NCI-H524 treated with DMSO at 0.1 percent for 48 hours (cell line): ENCODE results near the gene C22orf15.

Source experiments
- DNase-seq: peaks from one replicate; lab custom pipeline; 2025; lab: John Stamatoyannopoulos, UW

Gene C22orf15

DNA sequence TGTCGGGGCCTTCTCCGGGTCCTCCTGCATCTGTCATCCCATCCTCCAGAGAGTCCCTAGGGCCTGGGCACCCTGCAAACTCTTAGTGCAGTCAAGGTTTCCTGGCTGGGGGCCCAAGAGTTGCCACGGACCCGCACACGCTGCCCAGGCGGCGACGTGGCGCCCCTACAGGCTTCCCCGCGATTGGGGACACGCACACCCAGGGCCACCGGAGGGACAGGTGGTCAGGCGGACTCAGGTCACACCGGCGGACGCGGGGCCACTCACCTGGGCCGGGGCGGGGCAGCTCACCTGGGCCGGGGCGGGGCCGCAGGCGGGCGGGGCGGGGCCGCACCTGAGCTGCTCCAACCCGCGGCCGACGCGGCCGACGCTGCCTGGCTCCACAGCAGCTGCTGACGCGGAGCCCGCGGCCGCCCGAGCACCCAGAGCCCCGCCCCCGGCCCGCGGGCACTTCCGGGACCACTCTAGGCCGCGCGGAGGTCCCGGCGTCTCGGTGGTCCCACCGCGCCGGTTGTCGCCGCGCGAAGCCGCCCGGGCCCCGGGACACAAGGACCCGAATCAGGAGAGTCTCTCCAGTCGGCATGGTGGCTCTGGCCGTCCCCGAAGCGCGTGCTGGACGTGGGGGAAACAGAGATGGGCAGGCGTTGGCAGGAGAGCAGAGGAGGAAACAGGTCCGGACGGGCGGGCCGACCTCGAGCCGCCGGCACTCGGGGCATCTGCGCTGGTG is 11.9 kb upstream of the C22orf15 start, which contains the start of gene ZNF70:
ZNF70 (minus strand) TSS at position 399 of the 727 bp plus-strand sequence. CDS start 5,972 bp downstream, outside the sequence.
- DNase-seq, result no peak

DNA sequence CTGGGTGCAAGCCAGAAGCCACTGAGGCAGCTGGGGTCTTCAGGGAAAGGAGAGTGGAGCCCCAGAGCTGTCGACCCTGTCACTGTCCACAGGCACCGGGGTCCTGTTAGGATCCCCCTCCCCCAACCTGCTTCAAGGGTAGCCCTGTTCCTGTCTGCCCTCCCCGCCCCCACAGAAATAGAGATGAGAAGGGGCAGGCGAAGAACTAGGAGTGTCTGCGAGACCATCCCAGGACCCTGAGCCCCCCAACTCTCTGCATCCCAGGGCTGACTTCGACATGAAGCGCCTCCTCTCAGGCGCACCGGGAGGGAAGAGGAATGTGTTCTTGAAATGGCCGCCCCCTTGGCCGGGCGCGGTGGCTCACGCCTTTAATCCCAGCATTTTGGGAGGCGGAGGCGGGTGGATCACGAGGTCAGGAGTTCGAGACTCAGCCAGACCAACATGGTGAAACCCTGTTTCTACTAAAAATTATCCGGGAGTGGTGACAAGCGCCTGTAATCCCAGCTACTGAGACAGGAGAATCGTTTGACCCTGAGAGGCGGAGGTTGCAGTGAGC is 11.3 kb upstream of the C22orf15 start:
- DNase-seq, result no peak

DNA sequence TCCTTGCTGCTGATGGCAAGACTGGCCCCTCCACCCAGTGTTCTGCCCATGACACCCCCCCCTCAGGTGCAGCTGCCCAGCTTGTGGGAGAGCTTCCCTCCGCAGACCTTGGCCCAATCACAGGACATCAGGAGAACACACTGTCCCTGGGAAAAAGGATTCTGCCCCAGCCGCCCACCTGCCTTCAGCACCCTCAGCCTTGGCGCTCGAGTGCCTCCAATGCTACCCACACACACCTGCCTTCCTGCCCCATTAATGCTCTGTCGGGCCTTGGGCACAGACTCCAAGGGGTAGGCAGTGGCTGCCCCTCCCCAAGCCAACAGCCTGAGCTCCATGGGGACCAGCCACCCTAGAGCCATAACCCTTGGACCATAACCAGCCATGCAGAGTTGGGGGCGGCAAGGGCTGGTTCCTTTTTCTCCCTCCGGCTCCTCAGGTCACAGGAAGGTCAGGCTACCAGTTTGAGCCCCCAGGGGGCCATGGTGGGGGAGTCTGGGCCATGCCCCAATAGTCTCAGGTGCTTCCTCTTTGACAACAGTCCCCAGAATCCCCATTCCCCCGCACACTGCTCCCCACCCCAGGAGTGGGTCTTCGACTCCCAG is 10.6 kb upstream of the C22orf15 start:
- DNase-seq, result no peak

DNA sequence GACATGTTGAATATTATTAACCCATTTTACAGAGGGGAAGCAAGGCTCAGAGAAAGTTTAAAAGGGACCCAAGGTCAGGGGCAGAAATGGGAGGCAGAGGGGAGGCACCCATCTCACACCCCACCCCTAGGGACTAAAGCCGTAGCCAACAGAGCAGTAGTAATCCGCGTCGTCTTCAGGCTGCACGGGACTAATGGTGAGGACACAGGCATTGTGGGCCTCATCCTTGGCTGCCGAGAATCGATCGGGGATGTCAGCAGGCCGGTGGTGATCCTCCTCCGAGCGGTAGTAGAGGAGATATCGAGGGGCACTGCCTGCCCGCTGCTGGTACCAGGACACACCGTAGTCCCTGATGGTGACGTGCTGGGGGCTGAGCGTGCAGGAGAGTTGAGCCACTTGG is 10.0 kb upstream of the C22orf15 start:
- DNase-seq, result no peak

DNA sequence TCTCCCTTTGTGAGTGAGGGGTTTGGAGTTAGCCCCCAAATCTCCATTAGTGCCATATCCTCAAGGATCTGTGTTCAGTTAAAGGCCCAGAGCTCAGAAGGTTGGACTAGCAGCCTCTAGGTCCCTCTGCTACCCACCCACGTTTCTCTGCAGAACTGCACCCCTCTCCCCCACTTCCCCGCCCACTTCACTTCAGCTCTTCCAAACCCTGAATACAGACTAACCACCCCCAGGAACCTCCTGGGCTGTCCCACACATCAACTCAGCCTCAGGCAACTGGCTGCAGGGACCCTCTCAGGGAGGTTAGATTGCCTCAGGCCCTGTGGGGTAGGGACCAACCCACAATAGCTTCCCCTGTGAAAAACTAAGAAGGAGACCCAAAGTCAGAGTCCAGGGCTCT is 9.4 kb upstream of the C22orf15 start:
- no peak for DNase-seq

DNA sequence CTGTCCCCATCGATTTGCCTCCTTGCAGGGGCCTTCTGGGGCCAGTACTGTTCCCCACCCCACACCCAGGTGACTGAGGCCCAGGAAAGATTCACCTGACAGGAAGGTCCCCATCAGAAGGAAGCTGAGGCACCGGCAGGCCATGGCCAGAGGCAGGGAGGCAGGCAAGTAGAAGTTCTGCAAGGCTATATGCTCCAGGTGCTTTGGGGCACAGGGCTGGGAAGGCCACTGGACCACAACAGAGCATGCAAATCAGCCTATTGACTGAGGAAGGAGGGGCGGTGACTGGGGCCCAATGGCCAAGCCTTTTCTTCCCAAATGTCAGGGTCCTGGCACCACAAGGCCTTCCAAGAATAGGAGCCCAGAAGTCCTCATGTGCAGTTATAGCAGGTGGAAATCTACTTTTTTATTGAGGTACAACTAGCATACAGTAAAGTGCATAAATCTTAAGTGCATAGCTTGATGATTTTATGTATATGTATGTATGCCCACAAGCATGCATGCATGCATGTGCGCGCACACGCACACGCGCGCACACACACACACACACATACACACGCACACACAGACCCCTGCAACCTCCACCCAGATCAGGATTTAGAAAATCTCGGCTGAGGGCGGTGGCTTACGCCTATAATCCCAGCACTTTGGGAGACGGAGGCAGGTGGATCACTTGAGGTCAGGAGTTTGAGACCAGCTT is 8.4 kb upstream of the C22orf15 start, which contains the start of gene VPREB3:
VPREB3 (minus strand) TSS at position 206 of the 700 bp plus-strand sequence; CDS start at position 144, 62 bp downstream.
- DNase-seq, result no peak

DNA sequence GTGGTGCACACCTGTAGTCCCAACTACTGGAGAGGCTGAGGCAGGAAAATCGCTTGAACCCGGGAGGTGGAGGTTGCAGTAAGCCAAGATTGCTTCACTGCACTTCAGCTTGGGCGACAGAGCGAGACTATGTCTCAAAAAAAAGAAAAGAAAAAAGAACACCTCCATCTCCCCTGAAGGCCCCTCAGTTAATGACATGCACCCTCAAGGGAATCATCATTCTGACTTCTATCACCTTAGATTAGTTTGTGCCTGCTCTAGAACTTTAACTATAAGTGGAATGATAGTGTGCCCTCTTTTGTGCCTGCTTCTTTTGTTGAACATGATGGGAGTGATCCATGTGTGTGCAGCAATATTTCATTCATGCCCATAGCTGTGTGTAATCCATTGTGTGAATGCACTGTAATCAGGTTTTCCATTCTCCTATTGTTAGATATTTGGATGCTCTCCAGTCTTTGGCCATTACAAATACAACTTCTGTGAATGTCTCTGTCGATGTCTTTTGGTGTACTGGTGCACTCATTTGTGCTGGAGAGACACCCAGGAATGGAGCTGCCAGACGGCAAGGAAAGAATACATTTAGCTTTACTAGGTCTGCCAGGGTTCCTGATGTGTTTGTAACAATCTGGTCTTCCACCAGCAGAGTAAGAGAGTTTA is 7.7 kb upstream of the C22orf15 start:
- DNase-seq, result no peak

DNA sequence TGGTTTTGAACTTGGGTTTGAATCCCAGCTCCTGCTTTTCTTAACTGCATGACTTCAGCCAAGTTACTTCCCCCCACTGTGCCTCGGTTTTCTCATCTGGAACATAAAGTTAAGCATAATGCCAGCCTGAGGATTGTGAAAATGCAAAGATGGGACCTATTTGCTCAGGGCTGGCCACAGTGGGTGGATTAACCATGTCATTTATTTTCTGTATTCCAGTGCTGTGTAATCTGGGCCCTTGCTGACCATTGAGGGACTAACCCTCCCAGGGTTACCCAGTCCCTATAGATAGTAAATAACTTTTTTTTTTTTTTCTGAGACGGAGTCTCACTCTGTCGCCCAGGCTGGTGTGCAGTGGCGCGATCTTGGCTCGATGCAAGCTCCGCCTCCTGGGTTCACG is 7.1 kb upstream of the C22orf15 start:
- DNase-seq, result no peak

DNA sequence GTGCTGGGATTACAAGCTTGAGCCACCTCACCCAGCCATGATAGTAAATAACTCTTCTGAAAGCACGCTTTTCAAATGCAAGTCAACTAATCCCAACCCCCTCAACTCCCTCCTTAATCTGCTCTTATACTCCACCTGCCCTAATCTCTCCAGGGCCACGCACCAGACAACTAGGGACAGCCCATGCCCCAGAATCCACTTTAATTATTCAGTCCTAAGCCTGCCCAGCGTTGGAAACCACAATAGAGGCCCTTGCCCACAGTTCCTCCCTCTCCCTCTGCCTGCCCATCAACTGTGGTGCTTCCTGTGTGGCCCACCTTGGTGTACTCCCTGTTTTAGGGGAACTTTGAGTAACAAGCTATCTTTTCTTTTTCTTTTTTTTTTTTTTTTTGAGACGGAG is 5.9 kb upstream of the C22orf15 start:
- no peak for DNase-seq

DNA sequence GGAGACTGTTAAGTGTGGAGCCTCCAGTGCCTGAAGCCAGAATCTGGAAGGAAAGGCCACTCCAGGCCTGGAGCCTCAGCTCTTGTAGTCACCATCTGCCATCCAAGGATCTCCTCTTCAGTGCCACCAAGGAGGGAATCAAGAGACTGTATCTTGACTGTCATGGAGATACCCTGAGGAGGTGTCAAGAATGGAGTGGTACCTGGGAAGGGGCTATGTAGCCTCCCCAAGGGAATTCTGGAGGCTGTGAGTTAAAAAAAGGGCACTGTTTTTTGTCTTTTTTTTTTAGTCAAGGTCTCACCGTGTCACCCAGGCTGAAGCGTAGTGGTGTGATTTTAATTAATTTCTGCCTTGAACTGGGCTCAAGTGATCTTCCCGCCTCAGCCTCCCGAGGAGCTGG is 3.2 kb upstream of the C22orf15 start:
- DNase-seq, result no peak

DNA sequence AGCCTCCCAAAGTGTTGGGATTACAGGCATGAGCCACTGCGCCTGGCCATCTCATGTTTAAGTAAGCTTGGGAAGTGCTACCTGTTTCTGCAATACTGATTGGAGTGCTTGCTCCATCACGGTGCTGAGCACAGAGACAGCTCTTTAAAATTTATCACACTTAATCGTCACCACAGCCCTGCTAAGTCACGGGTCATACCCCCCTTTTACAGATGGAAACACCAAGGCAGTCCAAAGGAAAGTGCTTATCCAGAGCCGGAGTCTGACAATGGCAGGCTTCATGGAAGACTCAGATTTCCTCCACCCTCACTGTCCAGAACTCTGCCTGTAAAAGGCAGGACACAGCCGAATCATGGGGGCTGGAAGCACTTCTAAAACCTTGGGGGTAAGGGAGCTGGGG is 2.7 kb upstream of the C22orf15 start:
- no peak for DNase-seq

DNA sequence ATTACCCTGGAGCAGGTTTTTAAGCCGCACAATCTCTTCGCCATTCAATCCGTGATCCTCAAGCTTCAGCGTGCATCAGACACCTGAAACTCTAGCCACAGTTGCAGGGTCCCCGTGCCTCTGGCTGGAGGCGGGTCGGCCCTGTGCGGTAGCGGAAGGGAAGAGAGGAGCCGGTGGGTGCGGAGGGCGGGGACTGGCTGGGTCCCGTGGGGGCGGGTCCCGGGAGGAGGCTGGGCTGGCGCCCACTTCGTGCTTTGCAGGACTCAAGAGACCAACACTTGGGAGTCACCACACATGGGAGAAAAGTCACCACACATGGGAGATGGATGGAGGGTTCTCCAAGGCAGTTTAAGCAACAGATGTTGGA is 772 bp downstream of the C22orf15 start:
- no peak for DNase-seq

DNA sequence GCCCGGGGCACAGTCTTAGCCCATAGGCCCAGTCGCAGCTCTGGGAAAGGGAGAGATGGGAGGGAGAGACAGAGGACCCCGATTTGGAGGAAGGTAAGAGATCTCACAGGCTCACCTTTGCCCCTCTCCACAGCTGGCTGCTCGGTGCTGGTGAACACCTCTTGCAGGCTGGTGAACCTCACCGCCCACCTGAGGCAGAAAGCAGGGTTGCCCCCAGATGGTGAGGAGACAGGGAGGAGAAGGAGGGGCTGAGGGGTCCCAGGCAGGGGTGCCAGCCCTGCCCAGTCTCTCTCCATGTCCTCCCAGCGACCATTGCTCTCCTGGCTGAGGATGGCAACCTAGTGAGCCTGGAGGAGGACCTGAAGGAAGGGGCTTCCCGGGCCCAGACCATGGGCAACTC is 1.2 kb downstream of the C22orf15 start:
- no peak for DNase-seq

DNA sequence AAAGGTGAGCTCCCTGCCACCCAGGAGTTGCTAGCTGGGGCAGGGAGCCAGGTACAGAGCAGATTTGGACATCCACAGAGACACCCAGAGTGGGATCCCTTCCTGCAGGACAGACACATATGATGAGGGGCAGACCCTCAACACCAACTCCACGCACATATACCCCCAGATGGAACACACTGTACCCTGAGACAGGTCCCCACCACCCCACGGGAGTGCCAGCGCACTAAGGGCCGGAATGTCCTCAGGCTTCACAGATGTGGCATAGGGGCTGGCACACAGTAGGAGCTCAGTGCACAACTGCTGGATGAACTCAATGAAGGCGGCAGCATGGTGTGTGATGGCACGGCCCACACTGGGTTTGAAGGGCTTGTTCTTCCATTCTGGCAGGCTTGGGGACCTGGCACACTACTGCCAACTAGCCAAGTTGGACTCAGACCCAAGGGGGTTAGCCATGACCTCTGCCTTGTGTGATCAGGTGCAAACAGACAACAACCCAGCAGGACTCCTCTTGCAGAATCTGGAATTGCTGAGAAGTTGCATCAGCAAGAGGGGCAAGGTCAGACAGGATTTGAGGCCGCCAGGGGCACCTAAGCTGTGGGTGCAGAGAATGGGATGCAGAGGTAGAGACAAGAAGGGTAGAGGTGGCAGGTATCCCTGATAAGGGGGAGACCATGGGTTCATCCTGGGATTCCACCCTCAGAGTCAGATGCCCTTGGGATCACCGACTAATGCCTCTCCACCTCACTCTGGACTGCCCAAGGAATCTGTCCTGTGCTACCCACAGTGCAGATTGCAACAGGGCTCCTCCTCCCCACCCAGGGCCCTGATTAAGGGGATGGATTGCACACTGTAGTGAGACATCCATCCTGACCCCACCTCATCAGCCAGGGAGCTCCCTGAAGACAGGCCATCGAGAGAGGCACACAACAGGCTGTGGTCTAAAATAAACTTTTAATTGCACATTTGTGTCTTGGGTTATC is 2.4 kb downstream of the C22orf15 start:
- no peak for DNase-seq

DNA sequence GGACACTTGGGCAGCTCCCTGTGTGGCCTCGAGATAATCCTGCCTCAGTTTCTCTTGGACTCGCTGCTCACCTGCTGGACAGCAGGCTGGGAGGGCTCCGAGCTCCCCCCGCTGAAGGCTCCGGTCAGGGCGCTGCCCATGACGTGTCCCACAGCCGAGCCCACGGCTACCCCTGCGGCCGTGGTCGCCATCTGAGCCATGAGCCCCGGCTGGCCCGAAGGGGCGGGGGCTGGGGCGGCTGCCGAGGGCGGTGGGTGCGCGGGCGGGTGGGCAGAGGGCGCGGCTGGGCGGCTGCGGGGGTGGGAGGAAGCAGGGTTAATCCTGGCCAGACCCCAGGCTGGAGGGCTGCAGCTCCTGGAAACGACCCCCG is 4.5 kb downstream of the C22orf15 start:
- DNase-seq, result no peak

DNA sequence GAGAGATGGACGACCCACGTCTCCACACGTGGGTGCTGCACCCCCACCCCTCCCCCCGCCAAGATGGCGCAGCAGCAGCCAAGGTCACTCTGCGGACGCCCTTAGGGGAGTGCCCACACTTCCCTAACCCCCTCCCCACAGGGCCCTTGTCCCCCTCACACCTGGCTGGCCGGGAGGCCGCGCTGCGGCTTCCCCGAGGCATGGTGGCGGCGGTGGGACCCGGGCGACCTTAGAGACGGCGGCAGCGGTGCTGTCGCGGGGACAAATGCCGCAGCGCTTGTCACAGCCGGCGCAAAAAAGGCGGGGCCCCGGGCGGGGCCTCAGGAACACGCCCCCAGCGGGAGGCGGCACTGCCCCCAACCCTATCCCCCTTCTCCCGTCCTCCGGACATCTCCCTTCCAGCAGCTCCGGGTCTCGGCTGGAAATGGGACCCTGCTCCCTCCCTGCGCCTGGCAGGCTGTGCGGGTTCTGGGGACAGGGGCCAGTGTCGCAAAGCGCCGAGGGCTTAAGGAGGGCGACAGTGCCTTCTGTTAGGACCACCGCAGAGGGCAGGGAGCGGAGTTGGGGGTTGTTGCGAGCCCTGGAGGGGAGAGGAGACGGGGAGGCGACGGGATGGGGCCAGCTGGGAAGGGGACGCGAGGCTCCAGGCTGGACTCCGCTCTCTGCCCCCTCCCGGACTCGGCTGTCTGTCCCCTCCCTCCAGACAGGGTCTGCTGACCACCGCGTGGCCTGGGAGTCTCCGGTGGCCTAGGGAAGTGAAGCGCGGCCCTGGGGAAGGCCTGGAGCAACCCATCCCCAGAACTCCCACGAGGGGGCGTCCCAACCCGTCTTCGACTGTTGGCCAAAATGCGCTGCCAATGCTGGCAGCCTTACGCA is 5.1 kb downstream of the C22orf15 start, which contains the start of gene CHCHD10:
CHCHD10 (minus strand) TSS at position 300 of the 876 bp plus-strand sequence; CDS start at position 202, 98 bp downstream.
- peak; percentile 53 for DNase-seq

DNA sequence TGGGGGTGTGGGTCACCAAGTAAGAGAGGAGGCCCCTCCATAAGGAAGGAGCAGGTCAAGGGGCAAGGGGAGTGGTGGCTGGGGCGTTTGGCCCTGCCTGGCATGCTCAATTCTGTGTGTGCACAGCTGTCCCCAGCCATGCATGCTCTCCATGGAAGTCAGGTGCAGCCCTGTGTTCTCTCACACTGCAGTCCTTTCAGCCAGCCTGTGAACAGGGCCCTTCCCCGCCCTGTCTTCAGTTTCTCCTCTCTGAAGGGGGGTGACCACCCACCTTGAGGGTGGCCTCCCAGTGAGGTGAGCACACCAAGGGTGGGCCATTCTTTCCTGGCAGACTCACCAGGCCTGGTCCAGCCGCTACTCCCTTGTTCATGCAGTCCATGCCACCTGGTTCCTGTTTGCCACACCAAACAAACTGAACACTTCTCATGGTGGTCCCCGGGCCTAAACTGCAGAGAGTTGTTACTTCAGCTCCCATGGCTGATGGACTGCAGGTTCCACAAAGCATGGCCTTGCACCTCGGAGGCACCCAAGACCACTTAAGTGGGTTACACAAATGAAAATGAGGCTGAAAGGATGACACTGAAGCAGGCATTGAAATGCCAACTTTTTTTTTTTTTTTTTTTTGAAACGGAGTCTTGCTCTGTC is 6.7 kb downstream of the C22orf15 start:
- no peak for DNase-seq

DNA sequence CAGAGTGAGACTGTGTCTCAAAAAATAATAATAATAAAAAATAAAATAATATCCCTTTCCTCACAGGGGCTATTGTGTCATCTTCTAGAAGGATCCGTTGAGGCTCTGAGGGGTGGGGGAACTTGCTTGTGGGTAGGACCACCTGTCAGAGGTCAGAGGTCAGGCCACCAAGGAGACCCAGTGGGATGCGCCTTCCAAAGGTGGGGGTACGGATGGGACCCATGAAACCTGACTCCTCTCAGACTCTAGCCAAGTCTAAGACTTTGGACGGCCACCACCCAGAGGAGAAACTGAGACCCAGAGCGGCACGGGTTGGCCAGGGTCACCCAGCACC is 9.5 kb downstream of the C22orf15 start:
- no peak for DNase-seq

DNA sequence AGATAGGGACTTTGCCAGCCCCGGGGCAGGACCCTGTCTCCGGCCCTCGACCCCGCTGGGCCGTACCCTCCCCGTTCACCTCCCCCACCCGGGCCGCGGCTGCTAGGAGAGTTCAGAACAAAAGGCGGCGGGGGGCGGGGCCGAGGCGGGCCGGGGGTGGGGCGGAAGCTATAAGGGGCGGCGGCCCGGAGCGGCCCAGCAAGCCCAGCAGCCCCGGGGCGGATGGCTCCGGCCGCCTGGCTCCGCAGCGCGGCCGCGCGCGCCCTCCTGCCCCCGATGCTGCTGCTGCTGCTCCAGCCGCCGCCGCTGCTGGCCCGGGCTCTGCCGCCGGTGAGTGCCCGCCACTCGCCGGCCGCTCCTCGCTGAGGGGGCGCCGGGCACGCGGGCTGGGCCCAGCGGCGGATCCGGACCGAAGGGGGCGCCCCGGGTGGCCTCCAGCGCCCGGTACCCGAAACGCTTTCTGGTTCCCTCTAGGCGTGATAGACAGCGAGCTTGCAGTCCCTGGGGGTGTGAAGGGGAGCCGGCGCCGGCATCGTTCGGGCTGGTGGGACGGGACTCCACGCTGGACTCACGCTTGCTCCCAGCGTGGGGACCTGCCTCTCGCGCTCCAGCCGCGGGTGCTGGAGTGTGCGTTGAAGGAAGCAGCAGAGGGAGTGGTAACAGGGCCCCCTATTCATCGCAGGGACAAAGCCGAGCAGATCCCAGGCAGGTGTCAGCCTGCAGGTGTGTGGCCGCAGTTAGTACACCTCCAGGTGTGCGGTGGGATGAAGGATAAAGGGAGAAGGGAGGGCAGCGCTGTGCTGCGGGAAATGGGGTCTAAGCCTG is 10.1 kb downstream of the C22orf15 start, which contains the start of gene MMP11:
MMP11 (plus strand) TSS at position 201 of the 825 bp plus-strand sequence; CDS start at position 223, 22 bp downstream.
- DNase-seq, result no peak
